Measurements from ENCODE around the gene TBC1D7.
A peak's percentile ranks its signal among the peaks of the same experiment; 100 is the strongest.

Gene TBC1D7

DNA sequence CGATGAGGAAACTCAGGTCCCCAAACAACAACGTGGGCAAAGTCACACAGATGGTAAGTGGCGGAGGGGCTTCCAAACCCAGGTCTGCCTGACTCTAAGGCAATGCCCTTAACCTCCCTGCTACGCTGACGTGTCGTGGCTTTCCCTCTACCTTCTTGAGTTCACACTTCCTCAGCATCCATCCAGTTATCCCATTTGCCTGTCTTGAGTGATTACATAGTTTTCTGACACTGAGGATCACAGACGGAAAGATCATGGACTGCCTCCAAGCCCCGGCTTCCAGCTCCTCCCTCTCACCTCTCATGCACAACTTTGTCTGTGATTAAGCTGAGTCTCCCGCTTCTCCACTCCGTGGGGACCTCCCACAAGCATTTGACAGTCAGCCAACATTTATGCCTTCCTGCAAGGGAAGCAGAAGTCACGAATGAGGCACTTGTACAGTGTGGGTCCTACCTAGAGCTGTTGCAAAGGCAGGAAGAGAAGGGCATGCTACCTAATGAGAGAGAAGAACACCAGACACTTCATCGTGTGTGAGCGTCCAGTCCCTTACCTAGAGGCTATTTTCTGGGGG is 33.8 kb downstream of the TBC1D7 start:
- no peak for DNase-seq (ENCODE audit: low read depth in 2 of 2)

DNA sequence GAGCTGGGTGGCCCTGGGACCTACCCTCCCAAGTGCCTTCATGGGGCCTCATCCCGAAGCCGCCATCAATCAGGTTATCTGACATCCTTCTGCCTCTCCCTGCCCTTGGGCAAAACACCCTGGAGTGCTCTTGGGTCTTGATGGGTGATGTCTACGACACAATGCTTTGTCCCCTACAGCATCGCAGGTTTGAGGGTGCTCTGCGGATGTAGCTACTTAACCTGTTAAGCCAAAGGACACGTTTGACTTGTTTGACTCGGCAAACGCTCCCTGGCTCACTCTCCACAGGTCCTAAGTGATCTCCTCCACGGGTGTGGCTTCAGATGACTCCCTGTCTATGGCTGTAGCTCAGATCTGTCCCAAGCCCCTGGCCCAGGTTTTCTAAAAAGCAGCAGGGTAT is 35.6 kb downstream of the TBC1D7 start:
- DNase-seq (ENCODE audit: low read depth in 2 of 2) = no peak

DNA sequence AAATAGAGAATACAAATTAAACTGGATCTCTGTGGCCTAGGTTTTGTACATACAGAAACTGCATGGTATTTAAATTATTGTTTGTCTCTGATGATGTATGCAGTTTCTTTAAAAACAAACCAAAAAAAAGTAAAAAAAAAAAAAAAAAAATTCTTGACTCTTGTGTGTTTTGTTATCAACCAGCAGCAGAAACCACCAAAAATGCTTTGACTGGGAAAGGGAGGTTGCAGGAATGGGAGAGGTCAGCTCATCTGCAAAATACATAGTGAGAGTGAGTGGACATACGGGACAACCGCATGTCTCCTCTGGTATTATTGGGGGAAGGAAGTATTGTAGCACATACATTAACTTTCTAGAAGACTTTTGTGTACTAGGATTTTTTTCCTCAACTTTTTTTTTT is 38.0 kb downstream of the TBC1D7 start:
- no peak for DNase-seq (ENCODE audit: low read depth in 2 of 2)

DNA sequence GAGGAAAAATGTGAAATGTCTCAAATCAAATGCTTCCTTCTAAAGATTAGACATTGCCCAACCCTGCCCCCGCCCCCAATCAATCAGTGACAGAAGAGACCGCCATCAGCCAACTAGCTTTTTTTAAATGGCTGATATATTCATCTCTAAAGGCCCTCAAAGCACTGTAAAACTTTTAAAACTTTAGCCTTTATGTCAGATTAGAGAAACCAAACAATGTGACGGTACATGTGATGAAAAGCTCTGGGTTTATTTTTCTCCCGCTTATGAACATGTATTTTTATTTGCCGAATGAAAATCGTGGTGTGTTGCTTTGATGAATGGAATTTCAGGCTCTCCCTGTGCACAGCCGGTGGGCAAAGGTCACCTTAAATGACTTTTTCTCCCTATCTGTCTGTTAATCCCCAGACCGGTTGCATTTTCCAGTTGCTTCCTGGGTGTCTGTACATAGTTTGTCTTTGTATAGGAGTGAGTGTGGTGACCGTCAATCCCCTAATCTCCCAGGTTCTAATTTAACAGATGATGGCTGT is 38.5 kb downstream of the TBC1D7 start:
- DNase-seq (ENCODE audit: low read depth in 2 of 2) = no peak

DNA sequence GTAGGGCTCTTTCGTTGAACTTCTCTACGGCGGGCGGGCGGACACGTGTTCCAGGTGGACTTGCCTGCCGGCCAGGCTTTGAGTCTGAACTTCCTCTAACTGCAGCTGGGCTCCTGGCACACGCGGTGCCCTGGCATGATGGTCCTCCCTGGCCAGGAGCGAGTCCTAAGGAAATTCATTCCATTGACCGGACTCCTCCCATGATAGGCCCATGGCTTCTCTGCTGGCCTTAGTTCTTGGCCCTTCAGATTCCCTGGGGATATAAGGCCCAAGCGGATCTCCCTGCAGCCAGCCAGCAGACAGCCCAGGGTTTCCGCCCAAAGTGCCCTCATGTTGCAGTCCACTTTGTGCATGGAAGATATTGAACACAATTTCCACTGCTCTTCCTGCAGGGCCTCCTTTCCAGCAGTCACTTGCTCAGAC is 39.4 kb downstream of the TBC1D7 start:
- no peak for DNase-seq (ENCODE audit: low read depth in 2 of 2)

DNA sequence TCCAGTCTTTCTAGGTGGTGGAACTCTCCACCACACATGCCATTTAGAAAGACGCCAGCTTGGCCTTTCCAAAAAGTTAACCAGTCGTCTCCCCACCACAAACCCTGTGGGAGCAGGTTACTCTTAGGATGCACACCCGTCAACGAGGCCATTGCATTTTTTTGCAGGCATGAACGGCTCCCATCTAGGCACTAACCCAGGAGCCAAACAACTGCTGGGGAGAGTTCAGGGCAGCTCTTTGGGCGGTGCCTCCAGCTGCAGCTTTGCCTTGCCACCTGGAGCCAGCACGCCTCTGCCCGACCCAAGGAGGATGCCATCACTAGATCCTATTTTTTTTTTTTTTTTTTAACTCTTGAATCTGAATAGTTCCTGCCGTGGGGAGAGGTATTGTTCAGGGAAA is 39.9 kb downstream of the TBC1D7 start:
- DNase-seq (ENCODE audit: low read depth in 2 of 2) = no peak

DNA sequence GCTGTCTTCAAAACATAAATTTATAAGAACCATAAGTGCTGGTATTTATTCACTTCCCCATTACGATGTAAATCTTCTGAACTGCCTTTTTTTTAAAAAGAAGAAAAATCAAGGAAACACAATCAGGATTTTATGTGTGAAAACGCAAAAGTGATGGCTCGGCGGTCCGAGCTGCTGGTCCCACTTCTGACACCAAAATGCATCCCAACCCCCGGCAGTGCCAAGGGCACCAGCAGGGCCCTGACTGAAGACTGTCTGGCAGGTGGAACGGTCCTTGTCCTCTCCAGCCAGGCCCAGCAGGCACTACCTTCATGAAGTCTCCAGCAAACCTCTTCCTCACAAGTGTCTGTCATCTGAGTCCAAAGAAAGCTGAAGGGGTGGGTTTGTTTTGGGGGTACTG is 41.2 kb downstream of the TBC1D7 start:
- DNase-seq (ENCODE audit: low read depth in 2 of 2) = no peak

DNA sequence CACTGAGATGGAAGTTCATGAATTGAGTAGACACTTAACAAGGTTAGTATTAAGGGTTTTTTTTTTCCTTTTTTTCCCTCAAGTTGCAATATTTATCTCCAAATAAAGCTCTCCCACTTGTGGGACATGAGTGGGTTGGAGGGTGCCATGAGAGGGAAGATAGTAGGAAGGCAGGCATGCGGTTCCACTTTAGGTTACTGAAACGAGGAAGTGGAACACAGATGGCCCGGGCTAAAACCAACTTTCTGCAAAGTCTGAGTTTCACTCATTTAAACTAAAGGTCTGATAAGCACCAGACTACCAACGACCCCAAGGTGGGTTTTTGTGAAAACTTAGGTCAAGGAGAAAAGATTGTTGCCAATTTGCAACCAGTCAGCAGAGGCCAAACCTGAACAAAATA is 42.2 kb downstream of the TBC1D7 start:
- DNase-seq (ENCODE audit: low read depth in 2 of 2) = no peak

DNA sequence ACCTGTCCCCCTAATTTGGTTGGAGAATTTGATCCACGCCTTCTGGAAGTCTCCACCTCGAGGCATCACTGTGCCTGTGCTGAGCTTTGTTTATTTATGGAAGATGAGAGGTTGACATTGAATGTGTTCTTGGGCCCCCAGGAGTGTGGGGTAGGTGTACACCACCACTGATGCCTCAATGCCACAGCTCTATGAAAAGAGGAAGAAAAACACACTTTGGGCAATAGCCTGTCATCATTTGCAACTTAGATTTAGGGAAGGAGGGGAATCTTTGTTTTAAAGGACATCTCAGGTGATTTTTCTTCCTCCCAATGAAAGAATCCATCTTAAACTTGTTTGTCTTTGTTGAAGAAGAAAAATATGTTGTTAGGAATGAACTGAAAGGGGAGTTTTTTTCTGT is 42.6 kb downstream of the TBC1D7 start:
- no peak for DNase-seq (ENCODE audit: low read depth in 2 of 2)

DNA sequence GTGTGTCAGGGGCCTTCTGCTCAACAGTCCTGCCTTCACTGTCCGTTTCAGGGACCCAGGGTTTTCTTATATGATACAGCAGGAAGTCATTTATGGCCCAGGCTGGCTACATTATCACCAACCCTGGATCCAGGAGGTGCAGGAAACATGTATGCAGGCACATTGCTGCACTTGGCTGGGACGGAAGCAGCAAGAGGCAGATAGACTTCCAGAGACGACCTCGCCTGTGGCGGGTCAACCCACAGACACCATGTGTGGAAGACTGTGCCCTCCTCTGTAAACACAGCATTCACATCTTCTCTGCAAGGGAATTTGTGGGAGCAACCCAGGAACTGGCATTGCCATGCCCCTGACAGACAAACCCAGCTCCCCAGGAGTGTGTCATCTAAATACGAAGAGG is 43.7 kb downstream of the TBC1D7 start:
- no peak for DNase-seq (ENCODE audit: low read depth in 2 of 2)

DNA sequence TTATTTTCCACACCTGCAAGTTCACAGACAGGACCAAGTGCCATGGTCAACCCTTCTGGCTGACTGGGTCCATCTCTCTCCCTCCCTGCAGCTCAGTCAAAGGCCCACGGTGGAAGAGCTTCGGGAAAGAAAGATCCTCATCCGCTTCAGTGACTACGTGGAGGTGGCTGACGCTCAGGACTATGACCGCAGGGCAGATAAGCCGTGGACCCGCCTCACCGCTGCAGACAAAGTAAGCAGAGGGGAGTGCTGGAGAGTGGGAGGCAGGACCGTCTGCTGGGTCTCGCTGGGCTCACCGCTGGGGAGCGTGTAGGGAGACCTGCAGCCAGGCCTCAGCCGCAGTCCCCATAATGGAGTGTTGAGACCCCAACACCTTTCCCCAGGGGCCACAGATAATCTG is 45.0 kb downstream of the TBC1D7 start:
- no peak for DNase-seq (ENCODE audit: low read depth in 2 of 2)

DNA sequence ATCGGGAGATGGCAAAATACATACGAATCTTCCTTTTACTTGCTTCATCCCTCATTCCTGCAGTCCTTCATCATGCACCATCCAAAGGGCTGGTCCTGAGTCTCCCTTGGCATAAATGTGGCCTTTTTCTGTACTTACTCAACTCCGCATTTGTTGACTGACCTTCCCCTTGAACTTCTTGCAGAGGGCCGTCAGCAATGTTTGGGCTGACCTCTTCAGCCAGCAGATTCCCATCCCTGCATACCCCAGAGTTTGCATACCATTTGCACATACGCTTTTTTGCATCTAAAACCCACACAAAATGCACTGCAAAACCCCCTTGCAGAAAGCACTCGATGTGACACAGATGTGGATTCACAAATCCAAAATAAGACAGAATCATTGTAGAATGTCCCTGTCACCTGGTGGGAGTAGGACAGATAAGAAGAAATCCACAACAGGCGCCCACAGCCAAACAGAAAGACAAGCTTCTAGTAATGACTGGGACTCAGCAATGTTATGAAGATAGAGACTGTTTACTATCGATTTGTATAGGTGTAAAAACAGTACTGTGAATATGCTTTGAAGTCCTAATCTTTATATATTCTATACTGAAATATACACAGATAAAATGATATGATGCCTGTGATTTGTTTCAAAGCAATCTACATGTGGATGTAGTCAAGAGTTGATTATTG is 45.8 kb downstream of the TBC1D7 start:
- no peak for DNase-seq (ENCODE audit: low read depth in 2 of 2)

DNA sequence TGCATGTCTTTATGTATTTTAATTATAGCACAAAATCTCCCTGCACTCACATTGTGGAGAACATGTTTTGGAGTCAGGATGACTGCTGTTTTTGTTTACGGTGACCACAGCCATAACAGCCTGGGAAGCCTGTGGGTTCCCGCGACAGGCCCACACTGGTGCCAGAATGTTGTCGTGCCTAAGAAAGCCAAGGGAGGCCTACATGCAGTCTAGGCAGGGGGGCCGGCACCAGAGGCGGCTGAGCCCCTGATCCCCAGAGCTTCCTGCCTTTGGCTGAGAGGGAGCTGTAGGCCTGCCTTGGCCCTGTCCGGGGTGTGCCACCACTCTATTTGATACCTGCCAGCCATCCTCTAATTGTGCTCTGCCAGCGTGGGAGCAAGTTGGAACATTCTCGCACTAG is 46.7 kb downstream of the TBC1D7 start:
- DNase-seq (ENCODE audit: low read depth in 2 of 2) = no peak

DNA sequence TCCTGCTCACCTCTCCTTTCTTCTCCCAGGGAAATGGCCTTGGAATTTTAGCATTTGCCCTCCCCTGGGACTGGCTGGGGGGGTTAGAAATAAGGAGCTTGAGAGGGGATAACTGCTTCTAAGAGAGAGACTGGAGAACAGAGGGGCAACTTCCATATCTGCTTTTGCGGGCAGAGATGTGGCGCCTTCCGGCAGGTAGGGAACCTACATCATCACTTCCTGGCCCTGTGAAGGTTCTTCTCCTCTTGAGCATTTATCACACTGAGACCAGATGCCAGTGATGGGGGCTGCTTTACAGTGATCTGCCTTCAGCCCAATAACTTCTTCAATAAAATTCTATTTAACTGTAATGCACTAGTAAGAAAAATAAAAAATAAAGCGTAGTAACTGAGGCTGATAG is 48.1 kb downstream of the TBC1D7 start:
- DNase-seq (ENCODE audit: low read depth in 2 of 2) = no peak

DNA sequence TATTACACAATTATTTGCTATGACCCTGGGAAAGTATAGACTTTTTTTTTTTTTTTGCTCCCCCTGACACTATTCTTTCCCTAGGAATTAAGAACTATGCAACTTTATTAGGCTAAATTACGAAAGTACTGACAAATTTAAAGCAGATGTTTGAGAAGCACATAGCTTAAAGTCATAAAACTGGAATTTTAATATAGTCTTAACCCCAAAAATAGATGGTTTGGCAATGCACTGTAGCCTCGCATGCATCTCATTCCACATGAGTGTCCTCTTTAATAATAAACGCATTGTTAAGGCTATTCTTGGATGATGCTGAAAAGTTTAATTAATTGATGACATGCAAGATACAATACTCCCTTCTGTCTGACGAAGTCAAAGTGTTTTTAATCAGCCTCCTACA is 49.3 kb downstream of the TBC1D7 start:
- DNase-seq (ENCODE audit: low read depth in 2 of 2) = no peak

DNA sequence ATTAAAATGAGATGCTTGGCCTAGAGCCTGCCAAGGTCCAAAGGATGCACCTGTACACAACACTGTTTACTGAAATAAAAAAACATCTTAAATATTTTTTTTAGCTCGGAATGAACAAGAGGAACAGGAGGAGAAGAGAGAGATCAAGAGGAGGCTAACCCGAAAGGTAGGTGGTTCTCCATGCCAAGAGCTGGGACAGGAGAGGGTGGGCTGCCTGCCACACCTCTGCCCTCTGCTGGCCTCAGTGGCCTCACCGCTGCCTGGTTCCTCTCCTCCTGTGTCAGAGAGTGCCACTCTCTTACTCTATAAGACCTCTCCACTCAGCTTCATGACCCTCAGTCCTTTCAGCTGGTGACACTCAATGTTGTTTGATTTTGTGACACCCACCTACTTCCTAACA is 50.2 kb downstream of the TBC1D7 start:
- no peak for DNase-seq (ENCODE audit: low read depth in 2 of 2)

DNA sequence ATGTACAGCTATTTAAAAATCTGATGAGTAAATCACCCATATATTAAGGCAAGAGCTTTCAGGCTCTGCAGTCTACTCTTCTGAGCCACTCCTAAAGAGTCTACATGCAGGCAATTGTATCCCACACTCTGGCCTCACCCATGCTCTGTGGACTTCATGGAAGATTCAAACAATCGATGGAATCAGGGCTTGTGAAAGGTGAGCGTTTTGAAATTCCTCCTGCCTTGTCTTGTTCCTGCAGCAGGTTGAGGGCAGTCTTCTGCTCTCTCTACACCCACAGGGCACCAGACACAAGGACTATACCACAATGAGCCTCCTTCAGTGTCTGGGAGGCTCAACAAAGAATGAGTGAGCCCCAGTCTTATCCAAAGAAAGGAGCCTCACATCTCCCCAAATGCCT is 51.1 kb downstream of the TBC1D7 start:
- DNase-seq (ENCODE audit: low read depth in 2 of 2) = no peak

DNA sequence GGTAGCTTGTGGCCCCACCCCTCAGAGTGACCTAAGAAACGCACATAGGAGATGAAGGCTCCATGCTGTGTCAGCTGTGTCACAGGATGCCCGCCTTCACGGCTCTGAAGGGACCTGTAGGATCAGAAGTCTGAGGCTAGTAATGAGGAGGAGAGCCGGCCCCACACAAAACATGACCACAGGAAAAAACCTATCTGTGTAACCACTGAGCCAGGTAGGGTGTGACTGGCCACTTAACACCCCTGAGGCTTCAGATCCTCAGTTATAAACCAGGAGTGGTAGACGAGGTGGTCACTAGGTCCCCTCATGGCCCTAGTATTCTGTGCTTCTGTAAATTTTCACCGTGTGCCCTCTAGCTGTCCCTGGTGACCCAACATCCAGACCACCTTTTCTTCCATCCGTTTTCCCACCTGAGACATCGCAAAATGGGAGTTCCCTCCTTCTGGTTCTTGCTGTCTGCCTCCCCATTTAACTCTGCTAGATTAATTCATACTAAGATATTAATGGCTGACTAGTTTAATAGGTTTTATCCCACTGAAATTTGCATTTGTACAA is 52.8 kb downstream of the TBC1D7 start:
- DNase-seq (ENCODE audit: low read depth in 2 of 2) = no peak

DNA sequence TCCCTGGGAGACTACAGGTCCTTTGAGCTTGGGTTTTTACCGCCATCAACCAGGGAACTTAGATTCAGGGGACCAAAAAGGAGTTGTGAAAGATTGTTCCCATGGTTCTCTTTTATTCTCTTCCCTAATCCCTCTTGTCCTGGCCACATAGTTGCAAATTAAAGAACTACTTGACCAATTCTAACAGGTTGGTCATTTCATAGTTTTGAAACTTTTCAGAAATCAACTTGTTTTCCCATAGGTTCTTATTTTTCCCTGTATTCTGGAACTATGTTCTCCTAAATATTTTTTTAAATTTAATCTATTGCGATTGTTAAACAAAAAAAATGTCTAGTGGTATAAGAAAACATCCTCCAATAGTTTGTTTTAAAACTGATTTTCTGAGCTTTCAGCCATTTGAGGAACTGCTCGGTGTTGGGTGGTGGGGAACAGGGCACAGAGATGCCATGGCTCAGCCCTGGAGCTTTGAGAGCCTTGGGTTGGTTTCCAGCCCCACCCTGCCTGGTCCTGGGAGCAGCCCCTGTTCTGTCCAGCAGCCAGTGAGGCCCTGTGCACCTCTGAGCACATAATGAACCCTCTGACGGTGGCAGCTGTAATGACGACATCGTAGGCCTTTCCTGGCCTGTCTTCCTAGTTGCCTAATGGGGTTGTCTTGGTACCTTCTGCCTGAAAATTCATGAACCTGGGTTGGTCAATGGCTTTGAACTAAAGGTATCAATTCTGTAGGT is 53.5 kb downstream of the TBC1D7 start:
- DNase-seq (ENCODE audit: low read depth in 2 of 2) = no peak

DNA sequence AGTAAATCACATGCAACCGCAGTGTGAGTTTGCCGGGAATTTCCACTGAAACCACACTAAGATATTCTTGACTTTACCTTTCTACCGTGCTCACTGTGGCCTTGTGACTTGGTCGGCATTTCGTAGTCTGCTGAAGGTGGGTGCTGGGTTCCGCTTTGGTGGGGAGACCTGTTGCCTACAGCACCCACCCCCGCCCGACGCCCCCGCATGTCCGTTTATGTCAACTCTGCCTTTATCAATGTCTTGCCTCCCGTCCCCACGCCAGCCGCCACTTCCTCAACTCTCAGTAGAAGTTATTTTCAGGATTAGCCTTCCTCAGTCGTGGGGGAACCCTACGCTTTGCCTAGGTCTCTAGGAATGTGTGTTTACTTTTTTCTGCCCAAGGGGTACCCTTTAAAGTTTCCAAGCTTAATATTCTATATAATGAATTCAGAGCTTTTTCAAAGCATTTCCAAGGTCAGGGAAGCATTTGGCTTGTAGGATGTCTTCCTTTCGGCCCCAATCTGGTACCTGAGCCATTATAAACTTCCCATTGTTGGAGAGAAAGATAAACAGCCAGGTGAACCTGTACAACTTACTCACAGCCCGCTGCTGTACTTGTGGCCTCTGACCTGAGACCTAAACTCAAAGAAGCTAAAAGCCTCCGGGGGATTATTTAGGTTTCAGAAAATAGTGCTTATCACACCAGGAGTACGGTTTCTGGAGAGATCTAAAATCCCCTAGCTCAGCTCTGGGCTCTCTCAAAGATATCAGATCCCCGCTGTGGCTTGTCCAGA is 54.2 kb downstream of the TBC1D7 start:
- DNase-seq (ENCODE audit: low read depth in 2 of 2) = peak; percentile 53 to 78

DNA sequence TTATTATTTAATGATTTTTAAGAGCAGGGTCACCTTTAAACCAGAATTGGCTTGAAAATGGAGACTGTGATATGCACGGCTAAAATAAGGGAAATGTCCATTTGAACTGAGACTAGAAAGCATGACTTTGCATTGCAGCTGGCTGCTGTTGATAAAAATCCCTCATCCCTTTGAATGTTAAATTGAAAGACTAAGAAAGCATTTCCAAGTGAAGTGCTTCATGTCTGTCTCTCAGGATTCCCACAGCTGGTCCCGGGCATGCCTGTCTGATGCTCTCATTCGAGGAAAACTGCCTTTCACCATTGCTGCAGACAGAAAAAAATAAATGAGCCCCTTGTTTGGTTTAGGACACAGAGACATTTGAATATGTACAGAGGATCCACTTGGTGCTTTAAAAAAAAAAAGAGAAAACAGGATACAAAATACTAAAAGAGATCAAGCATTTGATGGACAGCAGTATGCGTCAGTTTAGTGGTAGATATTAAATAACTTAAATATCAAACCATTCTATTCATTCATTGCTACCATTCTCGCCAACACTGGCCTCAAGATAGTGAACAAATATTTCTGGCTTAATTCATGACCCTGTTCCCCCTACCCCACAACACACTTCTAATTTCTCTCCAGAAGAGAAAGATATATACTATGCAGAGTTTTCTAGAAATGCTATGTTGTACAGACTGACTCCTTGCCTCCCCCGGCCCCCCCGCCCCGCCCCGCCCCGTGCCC is 55.0 kb downstream of the TBC1D7 start:
- no peak for DNase-seq (ENCODE audit: low read depth in 2 of 2)

Measured in stimulated activated CD4-positive, alpha-beta T cell treated with anti-CD3 and anti-CD28 coated beads, Interleukin-1b, Interleukin-23, amount 100 ng/mL, for 4 hours (primary cell).